B cell (primary cell): ENCODE data around the gene CEMIP. TPM values are rescaled to one million over a fixed set of nuclear protein-coding genes. Genes with fewer than 3 reads are reported as not detected.

ENCODE experiments used
- ATAC-seq: fragments of 200-7000 bp; cut with Tn5 transposase; one replicate; pipeline ENCODE4 v1.10.0; 2021; ENCODE audit warnings: low read depth, mild to moderate bottlenecking, moderate number of reproducible peaks, moderate library complexity
- CTCF ChIA-PET: fragments of 350-600 bp; sonication (Branson Sonifier 250); formaldehyde crosslinking; loops from one replicate; lab custom pipeline; 2021; ENCODE audit warnings: antibody characterized with exemption, inconsistent platforms; lab: Charles Lee
- POLR2A ChIA-PET: fragments of 350-600 bp; sonication (Branson Sonifier 250); formaldehyde crosslinking; loops from one replicate; lab custom pipeline; 2021; ENCODE audit warnings: antibody characterized with exemption; lab: Charles Lee
- DNase-seq: peaks from one replicate; pipeline ENCODE4 v3.0.0; 2013
- H2AFZ ChIP-seq: 2 replicates; pipeline ENCODE4 v1.6.1; 2012; ENCODE audit warnings: mild to moderate bottlenecking, low read depth, low read length; ENCODE audit not compliant: insufficient read depth, poor library complexity, severe bottlenecking
- H3K27ac ChIP-seq, 2 donors: 1 replicate in 1 of 2; 2 replicates in 1 of 2; pipeline ENCODE4 v1.5.1; 2012 to 2013; ENCODE audit warnings: low read length in 2 of 2, mild to moderate bottlenecking in 2 of 2, moderate library complexity in 1 of 2
- H3K27me3 ChIP-seq, 4 experiments: fragments of 200-600 bp in 1 of 4; sonication (generic) in 1 of 4; replicated peaks in 1 of 4; 1 replicate in 2 of 4; 2 replicates in 2 of 4; pipeline versions ENCODE4 v1.6.1 to v1.7.0; 2013 to 2016; ENCODE audit warnings: low read length in 3 of 4, mild to moderate bottlenecking in 2 of 4, mixed read lengths in 1 of 4, moderate library complexity in 1 of 4; ENCODE audit not compliant: insufficient read depth in 4 of 4, control insufficient read depth in 3 of 4; ENCODE audit errors: control extremely low read depth in 1 of 4
- H3K36me3 ChIP-seq, 2 experiments: replicated peaks in 1 of 2; 1 replicate in 1 of 2; 2 replicates in 1 of 2; pipeline versions ENCODE4 v1.6.1 to v1.7.1; 2013; ENCODE audit warnings: low read length in 1 of 2; ENCODE audit not compliant: insufficient read depth in 2 of 2, control insufficient read depth in 1 of 2; ENCODE audit errors: control extremely low read depth in 1 of 2, extremely low read depth in 1 of 2
- H3K4me1 ChIP-seq, 2 donors: fragments of 200-600 bp in 1 of 2; sonication (generic) in 1 of 2; 1 replicate in 1 of 2; 2 replicates in 1 of 2; pipeline versions ENCODE4 v1.5.1 to v1.6.1; 2013 to 2017; ENCODE audit warnings: low read length in 2 of 2; ENCODE audit not compliant: control insufficient read depth in 2 of 2, insufficient read depth in 2 of 2
- H3K4me2 ChIP-seq: replicated peaks from 2 replicates; pipeline ENCODE3; 2012; ENCODE audit warnings: mild to moderate bottlenecking, low read depth, low read length; ENCODE audit not compliant: poor library complexity, severe bottlenecking
- H3K4me3 ChIP-seq, 5 experiments: fragments of 200-600 bp in 1 of 5; sonication (generic) in 1 of 5; 1 replicate in 3 of 5; 2 replicates in 2 of 5; pipeline versions ENCODE4 v1.5.1 to v1.7.0; 2011 to 2016; ENCODE audit warnings: low read length in 4 of 5, mild to moderate bottlenecking in 4 of 5, low read depth in 2 of 5, control low read depth in 1 of 5, moderate library complexity in 1 of 5; ENCODE audit not compliant: insufficient read depth in 1 of 5; ENCODE audit errors: control extremely low read depth in 1 of 5, extremely low read depth in 1 of 5
- H3K79me2 ChIP-seq: fragments of 200-600 bp; sonication (generic); one replicate; pipeline ENCODE4 v1.6.0; 2016; ENCODE audit warnings: low read length; ENCODE audit not compliant: control insufficient read depth, insufficient read depth
- H3K9ac ChIP-seq: fragments of 200-600 bp; sonication (generic); 2 replicates; pipeline ENCODE4 v1.6.1; 2017; ENCODE audit warnings: mild to moderate bottlenecking, low read length, moderate library complexity
- H3K9me3 ChIP-seq, 3 donors: one replicate each; pipeline versions ENCODE4 v1.6.1 to v1.7.1; 2013; ENCODE audit warnings: low read length in 2 of 3; ENCODE audit not compliant: control insufficient read depth in 2 of 3, insufficient read depth in 1 of 3; ENCODE audit errors: control extremely low read depth in 1 of 3
- H4K20me1 ChIP-seq: 2 replicates; pipeline ENCODE4 v1.6.0; 2012; ENCODE audit warnings: mild to moderate bottlenecking, low read length; ENCODE audit not compliant: insufficient read depth, control insufficient read depth, poor library complexity, severe bottlenecking
- H3K27ac Mint-ChIP-seq: one replicate; pipeline ENCODE4 v1.8.0; 2021; ENCODE audit warnings: mixed read lengths
- H3K27me3 Mint-ChIP-seq: one replicate; pipeline ENCODE4 v1.8.0; 2021; ENCODE audit warnings: mixed read lengths
- H3K4me1 Mint-ChIP-seq: one replicate; pipeline ENCODE4 v1.8.0; 2021; ENCODE audit warnings: mixed read lengths
- H3K4me3 Mint-ChIP-seq: one replicate; pipeline ENCODE4 v1.8.0; 2021; ENCODE audit warnings: mixed read lengths
- H3K9me3 Mint-ChIP-seq: one replicate; pipeline ENCODE4 v1.8.0; 2022; ENCODE audit warnings: mixed read lengths; ENCODE audit not compliant: insufficient read depth
- CTCF ChIP-seq: fragments of 200-600 bp; IDR thresholded peaks from one replicate; pipeline ENCODE4 v1.8.0; 2022; ENCODE audit warnings: antibody characterized with exemption, mild to moderate bottlenecking
- EZH2 ChIP-seq: IDR thresholded peaks from 2 replicates; pipeline ENCODE4 v1.6.1; 2012; ENCODE audit warnings: borderline replicate concordance, low read depth, mild to moderate bottlenecking, moderate library complexity, low read length; ENCODE audit not compliant: insufficient read depth, poor library complexity, severe bottlenecking
- WGBS: methylation state at CpG from one replicate; pipeline ENCODE4 v1.1.5; 2013; ENCODE audit warnings: missing lambda C conversion rate; ENCODE audit not compliant: insufficient coverage; 5-methylcytosine and 5-hydroxymethylcytosine counted together
- intact Hi-C: fragments of 100-400 bp; cut with micrococcal nuclease; formaldehyde crosslinking; loops from one replicate; pipeline ENCODE4 v1.10.0; 2022
- polyA plus RNA-seq: library from polyadenylated mRNA; depleted of rRNA; stranded (reverse); fragments of >200 nt; gene quantifications from 2 replicates; pipeline ENCODE4 v1.2.3, GENCODE V29; 2012
- total RNA-seq, 2 donors: library from RNA; stranded (reverse); fragments of 120-200 nt in 1 of 2; gene quantifications; 1 replicate in 1 of 2; 2 replicates in 1 of 2; pipeline versions ENCODE4 v1.2.3 to v1.2.4, GENCODE V29; 2013 to 2022

CEMIP gene
- total and polyA plus RNA-seq, 2 donors (not counting 1 experiment from before 2014, with no cell fraction given), result 0.32 TPM; not detected in 1

DNA sequence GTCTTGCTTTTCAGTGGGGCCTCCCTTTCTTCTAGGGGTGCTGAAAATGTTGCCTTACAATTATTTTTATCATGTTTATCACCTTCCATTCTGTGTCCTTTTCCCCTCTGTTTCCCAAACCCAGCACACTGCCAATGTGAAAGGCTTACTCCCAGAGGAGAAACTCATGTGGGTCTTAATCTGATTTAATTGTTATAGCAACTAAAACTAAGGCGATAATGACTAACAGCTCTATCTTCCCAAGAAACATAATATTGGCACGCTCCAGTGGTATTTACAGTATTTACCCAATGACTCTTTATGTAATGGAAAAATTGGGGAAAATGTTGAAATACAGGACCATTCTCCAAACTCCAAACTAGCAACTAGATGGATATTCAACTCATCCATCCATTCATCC is 152.0 kb downstream of the CEMIP start:
- TF ChIP-seq EZH2 (no peak), CTCF (no peak)
- H3K4me3 ChIP-seq, result no peak overlapping the region
- intact Hi-C loops, result no loop called here
- no peaks in the 10 kb centered on the region for H3K79me2 ChIP-seq
- no CpG with 5 or more reads among the region's 2 CpGs for WGBS
- no peak overlapping the region for H2AFZ ChIP-seq
- no peaks in the 10 kb centered on the region for H3K4me1 ChIP-seq
- no peaks in the 10 kb centered on the region for H3K4me1 Mint-ChIP-seq
- H3K4me2 ChIP-seq, result no peak overlapping the region
- ChIA-PET CTCF (interaction anchor here (1.1 kb wide), 1 partner anchor 39 kb away, joined by 3 read pairs; no protein-coding TSS in a partner anchor), POLR2A (no interaction called here)
- ATAC-seq, result no peak
- no peak overlapping the region for H3K9ac ChIP-seq
- H3K27ac ChIP-seq, result no peak overlapping the region
- no peaks in the 10 kb centered on the region for H3K27me3 Mint-ChIP-seq
- H3K27ac Mint-ChIP-seq, result no peak overlapping the region
- H4K20me1 ChIP-seq, result no peaks in the 10 kb centered on the region
- no peaks in the 10 kb centered on the region for H3K27me3 ChIP-seq
- no peak overlapping the region for H3K4me3 Mint-ChIP-seq
- DNase-seq, result no peak
- no peaks in the 10 kb centered on the region for H3K9me3 ChIP-seq
- H3K36me3 ChIP-seq, result no peaks in the 10 kb centered on the region
- H3K9me3 Mint-ChIP-seq, result no peaks in the 10 kb centered on the region

- Histone ChIP-seq H3K27me3 (no peaks in the 10 kb centered on the region), H3K4me1 (no peaks in the 10 kb centered on the region), H4K20me1 (no peaks in the 10 kb centered on the region), H3K4me2 (no peak overlapping the region), H3K4me3 (no peak overlapping the region), H3K27ac (no peak overlapping the region), H2AFZ (no peak overlapping the region), H3K9ac (no peak overlapping the region), H3K9me3 (no peaks in the 10 kb centered on the region), H3K36me3 (no peaks in the 10 kb centered on the region), H3K79me2 (no peaks in the 10 kb centered on the region)
- H3K27me3 Mint-ChIP-seq, result no peaks in the 10 kb centered on the region
- ChIA-PET CTCF (no interaction called here), POLR2A (no interaction called here)
- TF ChIP-seq CTCF (no peak), EZH2 (no peak)
- no peaks in the 10 kb centered on the region for H3K4me1 Mint-ChIP-seq
- ATAC-seq, result no peak
- H3K27ac Mint-ChIP-seq, result no peak overlapping the region
- H3K4me3 Mint-ChIP-seq, result no peak overlapping the region
- H3K9me3 Mint-ChIP-seq, result no peaks in the 10 kb centered on the region
- WGBS, result 98% methylated on average over 19 of the region's 20 CpGs
- no peak for DNase-seq
- intact Hi-C loops, result no loop called here
These were observed 152.7 kb downstream of the CEMIP start for GRCh38 chr15:80931721-80932512.
